Measurements from ENCODE around the gene HOXA10.

HOXA10 gene

GRCh38 chr7:27194686-27195379 is 20.7 kb upstream of the HOXA10 start:
- no peak for DNase-seq (ENCODE audit: insufficient read length)
- no peak for FAIRE-seq
- TF ChIP-seq POLR2A (IDR thresholded peaks at IDR 0.05; ENCODE audit: low read depth, low read length): no peak
- TF ChIP-seq TAF1 (IDR thresholded peaks at IDR 0.05; ENCODE audit: borderline replicate concordance, low read depth, low read length): no peak
- TF ChIP-seq POLR2AphosphoS5 (IDR thresholded peaks at IDR 0.05; ENCODE audit: low read depth, low read length): no peak

GRCh38 chr7:27194002-27194352 is 19.9 kb upstream of the HOXA10 start:
- FAIRE-seq (no peak), DNase-seq (ENCODE audit: insufficient read length) (no peak)
- TF ChIP-seq TAF1 (IDR thresholded peaks at IDR 0.05; ENCODE audit: borderline replicate concordance, low read depth, low read length) (no peak), POLR2AphosphoS5 (IDR thresholded peaks at IDR 0.05; ENCODE audit: low read depth, low read length) (no peak), POLR2A (IDR thresholded peaks at IDR 0.05; ENCODE audit: low read depth, low read length) (no peak)

GRCh38 chr7:27193335-27194001 is 19.3 kb upstream of the HOXA10 start:
- no peak for TF ChIP-seq POLR2A (IDR thresholded peaks at IDR 0.05; ENCODE audit: low read depth, low read length)
- no peak for FAIRE-seq

GRCh38 chr7:27192546-27193334 is 18.6 kb upstream of the HOXA10 start:
- no peak for FAIRE-seq
- TF ChIP-seq POLR2A (IDR thresholded peaks at IDR 0.05; ENCODE audit: low read depth, low read length) (no peak), TAF1 (IDR thresholded peaks at IDR 0.05; ENCODE audit: borderline replicate concordance, low read depth, low read length) (no peak), POLR2AphosphoS5 (IDR thresholded peaks at IDR 0.05; ENCODE audit: low read depth, low read length) (no peak)

More at GRCh38 chr7:27193335-27194001, 19.3 kb upstream of the HOXA10 start:
- DNase-seq (ENCODE audit: insufficient read length): no peak

GRCh38 chr7:27191833-27192545 is 17.9 kb upstream of the HOXA10 start:
- no peak for FAIRE-seq
- DNase-seq (ENCODE audit: insufficient read length): no peak

More at GRCh38 chr7:27192546-27193334, 18.6 kb upstream of the HOXA10 start:
- DNase-seq (ENCODE audit: insufficient read length): no peak

GRCh38 chr7:27191161-27191731 is 17.1 kb upstream of the HOXA10 start:
- DNase-seq (ENCODE audit: insufficient read length) (no peak), FAIRE-seq (no peak)
- TF ChIP-seq POLR2AphosphoS5 (IDR thresholded peaks at IDR 0.05; ENCODE audit: low read depth, low read length): no peak
- TF ChIP-seq TAF1 (IDR thresholded peaks at IDR 0.05; ENCODE audit: borderline replicate concordance, low read depth, low read length): no peak
- TF ChIP-seq POLR2A (IDR thresholded peaks at IDR 0.05; ENCODE audit: low read depth, low read length): no peak

More at GRCh38 chr7:27191833-27192545, 17.9 kb upstream of the HOXA10 start:
- TF ChIP-seq POLR2AphosphoS5 (IDR thresholded peaks at IDR 0.05; ENCODE audit: low read depth, low read length): no peak
- no peak for TF ChIP-seq POLR2A (IDR thresholded peaks at IDR 0.05; ENCODE audit: low read depth, low read length)
- no peak for TF ChIP-seq TAF1 (IDR thresholded peaks at IDR 0.05; ENCODE audit: borderline replicate concordance, low read depth, low read length)

GRCh38 chr7:27189997-27190748 is 16.1 kb upstream of the HOXA10 start:
- DNase-seq (ENCODE audit: insufficient read length) (no peak), FAIRE-seq (no peak)
- no peak for TF ChIP-seq POLR2A (IDR thresholded peaks at IDR 0.05; ENCODE audit: low read depth, low read length)
- TF ChIP-seq TAF1 (IDR thresholded peaks at IDR 0.05; ENCODE audit: borderline replicate concordance, low read depth, low read length): no peak
- TF ChIP-seq POLR2AphosphoS5 (IDR thresholded peaks at IDR 0.05; ENCODE audit: low read depth, low read length): no peak

- TF ChIP-seq POLR2A (IDR thresholded peaks at IDR 0.05; ENCODE audit: low read depth, low read length) (no peak), POLR2AphosphoS5 (IDR thresholded peaks at IDR 0.05; ENCODE audit: low read depth, low read length) (no peak), TAF1 (IDR thresholded peaks at IDR 0.05; ENCODE audit: borderline replicate concordance, low read depth, low read length) (no peak)
- DNase-seq (ENCODE audit: insufficient read length): no peak
- no peak for FAIRE-seq
Measured at GRCh38 chr7:27189295-27189996, 15.3 kb upstream of the HOXA10 start.

GRCh38 chr7:27188386-27189294 is 14.5 kb upstream of the HOXA10 start:
- DNase-seq (ENCODE audit: insufficient read length): no peak
- FAIRE-seq: no peak
- no peak for TF ChIP-seq TAF1 (IDR thresholded peaks at IDR 0.05; ENCODE audit: borderline replicate concordance, low read depth, low read length)
- TF ChIP-seq POLR2A (IDR thresholded peaks at IDR 0.05; ENCODE audit: low read depth, low read length): no peak
- no peak for TF ChIP-seq POLR2AphosphoS5 (IDR thresholded peaks at IDR 0.05; ENCODE audit: low read depth, low read length)

All from GM12892 (cell line).